GM18526 (cell line): ENCODE results near the gene ADAMTSL1.

ENCODE experiments used
- POLR2A ChIP-seq: IDR thresholded peaks from 3 replicates; pipeline ENCODE4 v1.6.1; 2011; ENCODE audit not compliant: insufficient read length; ENCODE audit errors: extremely low read depth

Gene ADAMTSL1

GRCh38 chr9:18694959-18695668, 221.2 kb downstream of the ADAMTSL1 start:
- no peak for TF ChIP-seq POLR2A

GRCh38 chr9:18698992-18699391, 225.0 kb downstream of the ADAMTSL1 start:
- no peak for TF ChIP-seq POLR2A

DNA sequence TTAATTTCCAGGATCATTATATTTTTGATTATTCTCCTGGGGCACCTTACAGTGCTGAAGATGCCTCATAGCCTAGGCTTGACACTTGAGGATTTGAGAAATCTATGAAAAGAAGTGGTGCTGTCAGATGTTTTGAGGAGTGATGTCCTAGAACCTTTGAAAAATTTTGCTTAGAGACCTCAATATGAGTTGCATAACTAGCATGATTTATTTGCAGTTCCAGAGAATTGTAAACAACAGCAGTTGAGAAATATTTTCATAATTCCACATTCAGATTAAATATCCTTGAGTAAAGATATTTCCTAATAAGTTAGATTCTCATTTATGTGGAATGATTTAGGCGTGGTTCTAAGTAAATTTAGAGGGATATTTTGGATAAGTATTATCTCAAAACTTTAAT, 225.8 kb downstream of the ADAMTSL1 start:
- no peak for TF ChIP-seq POLR2A

DNA sequence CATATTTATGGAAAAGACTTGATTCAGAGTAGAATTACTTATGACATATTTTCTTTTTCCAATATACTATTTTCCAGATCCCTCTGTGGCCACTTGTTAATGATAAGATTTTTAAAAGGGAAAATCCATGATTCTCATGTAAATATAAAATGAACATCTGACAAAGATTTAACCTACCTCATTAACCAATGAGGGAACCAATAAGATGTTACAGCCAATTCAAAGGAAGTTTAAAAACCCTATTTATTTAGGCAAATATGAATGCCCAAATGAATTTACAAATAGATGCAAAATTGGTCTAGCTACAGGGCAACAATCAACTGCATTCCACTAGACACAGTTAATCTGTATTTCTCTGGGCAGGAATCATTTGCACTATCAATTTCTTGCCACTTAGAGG, 226.8 kb downstream of the ADAMTSL1 start:
- no peak for TF ChIP-seq POLR2A

DNA sequence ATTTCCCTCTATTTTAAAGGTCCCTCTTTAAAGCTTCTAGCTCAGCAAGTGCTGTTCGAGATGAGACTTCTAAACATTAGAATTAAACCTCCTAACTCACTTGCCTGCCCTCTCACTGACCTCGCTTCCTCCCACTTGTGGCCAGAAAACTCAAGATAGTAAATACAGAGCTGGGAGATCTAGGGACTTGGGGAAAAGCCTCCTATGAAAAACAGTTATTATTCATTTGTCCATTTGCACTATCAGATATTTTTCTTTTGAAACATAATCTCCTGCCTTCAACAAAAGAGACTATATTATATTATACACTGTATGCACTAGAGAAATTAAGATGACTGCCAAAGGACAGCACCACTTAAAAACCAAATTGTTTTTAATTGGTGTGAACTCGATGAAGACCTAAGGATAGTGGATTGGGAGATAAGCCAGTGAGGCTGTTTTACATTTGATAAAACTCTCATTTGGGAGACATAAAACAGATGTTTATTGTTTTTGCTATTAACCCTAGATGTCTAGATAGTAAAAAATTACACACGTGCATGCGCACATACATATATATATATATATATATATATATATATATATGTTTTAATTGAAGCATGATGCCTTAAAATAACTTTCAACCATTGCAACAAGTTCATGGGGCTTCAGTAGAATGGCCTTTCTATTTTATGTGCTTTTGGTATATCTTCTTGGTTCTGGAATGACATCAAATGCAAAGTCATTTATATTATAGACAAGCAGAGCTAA, 229.4 kb downstream of the ADAMTSL1 start:
- TF ChIP-seq POLR2A, result no peak

DNA sequence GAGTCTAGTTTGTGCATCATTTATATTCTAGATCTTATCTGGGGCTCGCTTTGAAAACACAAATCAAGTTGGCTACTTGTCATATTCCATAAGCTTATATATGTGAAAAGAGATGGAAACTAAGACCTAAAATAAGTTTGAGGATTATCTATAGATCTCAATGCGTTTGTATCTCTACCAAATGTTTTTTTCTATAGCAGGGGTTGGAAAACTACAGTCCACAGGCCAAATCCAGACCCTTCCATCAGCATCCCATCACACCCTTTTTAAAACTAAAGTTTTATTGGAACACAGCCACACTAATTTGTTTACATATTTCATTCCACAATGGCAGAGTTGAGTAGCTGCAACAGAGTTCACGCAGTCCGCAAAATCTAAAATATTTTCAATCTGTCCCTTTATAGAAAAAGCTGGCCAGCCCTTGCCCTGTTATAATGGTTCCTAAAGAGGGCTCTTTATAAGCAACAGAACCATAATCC, 230.0 kb downstream of the ADAMTSL1 start:
- TF ChIP-seq POLR2A, result no peak

DNA sequence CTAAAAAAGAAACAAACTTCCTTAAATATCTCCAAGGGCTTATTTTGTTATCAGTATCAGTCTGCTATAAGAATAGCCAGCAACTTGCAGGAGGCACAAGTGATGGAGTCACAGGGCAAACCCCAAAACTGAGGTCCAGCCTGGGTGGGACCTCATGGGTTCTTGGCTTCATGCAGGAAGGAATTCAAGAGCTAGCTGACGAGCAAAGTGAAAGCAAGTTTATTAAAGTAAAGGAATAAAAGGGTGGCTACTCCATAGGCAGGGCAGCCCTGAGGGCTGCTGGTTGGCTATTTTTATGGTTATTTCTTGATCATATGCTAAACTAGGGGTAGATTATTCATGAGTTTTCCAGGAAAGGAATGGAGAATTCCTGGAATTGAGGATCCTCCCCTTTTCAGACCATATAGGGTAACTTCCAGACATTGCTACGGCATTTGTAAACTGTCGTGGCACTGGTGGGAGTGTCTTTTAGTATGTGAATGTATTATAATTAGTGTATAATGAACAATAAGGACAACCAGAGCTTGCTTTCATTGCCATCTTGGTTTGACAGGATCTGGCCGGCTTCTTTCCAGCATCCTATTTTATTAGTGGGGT, 231.9 kb downstream of the ADAMTSL1 start:
- no peak for TF ChIP-seq POLR2A

- no peak for TF ChIP-seq POLR2A
Measured at GRCh38 chr9:18706648-18707047, 232.7 kb downstream of the ADAMTSL1 start.

- TF ChIP-seq POLR2A, result no peak
Measured at GRCh38 chr9:18707061-18707461, 233.1 kb downstream of the ADAMTSL1 start.

GRCh38 chr9:18707489-18708205, 233.7 kb downstream of the ADAMTSL1 start:
- no peak for TF ChIP-seq POLR2A

DNA sequence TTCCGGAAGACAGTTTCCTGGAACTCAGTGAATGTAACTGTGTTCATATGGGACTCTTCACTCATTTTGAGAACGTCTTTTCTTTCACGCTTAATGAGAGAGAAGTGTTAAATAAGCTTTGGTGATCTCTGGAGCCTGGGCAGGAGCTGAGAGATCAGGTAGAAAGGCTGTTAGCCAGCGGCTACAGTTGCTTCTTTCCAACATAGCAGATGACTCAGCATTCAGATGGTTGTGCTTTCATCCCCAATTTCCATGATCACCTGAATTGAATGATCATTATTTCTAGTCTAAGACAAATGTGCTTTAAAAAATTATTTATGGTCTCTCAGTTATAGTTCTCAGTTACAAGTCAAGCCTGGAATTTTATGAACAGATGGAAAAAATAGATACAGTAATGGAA, 234.5 kb downstream of the ADAMTSL1 start:
- TF ChIP-seq POLR2A, result no peak

GRCh38 chr9:18710065-18710464, 236.1 kb downstream of the ADAMTSL1 start:
- no peak for TF ChIP-seq POLR2A

GRCh38 chr9:18717759-18718158, 243.8 kb downstream of the ADAMTSL1 start:
- TF ChIP-seq POLR2A, result no peak

GRCh38 chr9:18718393-18718792, 244.4 kb downstream of the ADAMTSL1 start:
- TF ChIP-seq POLR2A, result no peak

- no peak for TF ChIP-seq POLR2A
Measured at GRCh38 chr9:18718932-18719331, 245.0 kb downstream of the ADAMTSL1 start.
